GM23338 (cell line): Measurements from ENCODE around the gene PRKCQ.

Experiments
- CREB1 ChIP-seq: fragments of 250-450 bp; sonication (Bioruptor Pico); IDR thresholded peaks from 2 replicates; pipeline ENCODE4 v1.5.0; 2020; ENCODE audit warnings: low read depth, mild to moderate bottlenecking, moderate library complexity
- ETS1 ChIP-seq: IDR thresholded peaks from 2 replicates; pipeline ENCODE4 v1.6.1; 2016; ENCODE audit warnings: antibody characterized with exemption
- EZH2 ChIP-seq: fragments of 200-600 bp; sonication (generic); IDR thresholded peaks from one replicate; pipeline ENCODE4 v1.8.0; 2017; ENCODE audit warnings: antibody characterized with exemption, mild to moderate bottlenecking, low read depth; ENCODE audit not compliant: unreplicated experiment
- EZH2phosphoT487 ChIP-seq: fragments of 200-600 bp; sonication (generic); IDR thresholded peaks from one replicate; pipeline ENCODE4 v1.8.1; 2018; ENCODE audit warnings: antibody characterized with exemption; ENCODE audit not compliant: unreplicated experiment
- JUNB ChIP-seq: IDR thresholded peaks from one replicate; pipeline ENCODE4 v1.6.1; 2016; ENCODE audit warnings: antibody characterized with exemption; ENCODE audit not compliant: unreplicated experiment
- NANOG ChIP-seq: IDR thresholded peaks from 2 replicates; pipeline ENCODE4 v1.6.1; 2016; ENCODE audit warnings: antibody characterized with exemption, borderline replicate concordance
- POLR2AphosphoS5 ChIP-seq: IDR thresholded peaks from 2 replicates; pipeline ENCODE4 v1.6.1; 2016; ENCODE audit warnings: antibody characterized with exemption, low read depth
- STAT1 ChIP-seq: IDR thresholded peaks from one replicate; pipeline ENCODE4 v1.6.1; 2016; ENCODE audit warnings: antibody characterized with exemption; ENCODE audit not compliant: unreplicated experiment
- ZNF114 ChIP-seq: fragments of 250-450 bp; sonication (Bioruptor Pico); IDR thresholded peaks from 2 replicates; pipeline ENCODE4 v1.5.0; 2020; ENCODE audit warnings: mild to moderate bottlenecking, moderate library complexity
- ZNF331 ChIP-seq: fragments of 250-450 bp; sonication (Bioruptor Pico); IDR thresholded peaks from 2 replicates; pipeline ENCODE4 v1.5.0; 2020; ENCODE audit warnings: low read depth, mild to moderate bottlenecking, moderate library complexity
- ZNF462 ChIP-seq: fragments of 250-450 bp; sonication (Bioruptor Pico); IDR thresholded peaks from 2 replicates; pipeline ENCODE4 v1.5.0; 2020; ENCODE audit warnings: mild to moderate bottlenecking, moderate library complexity
- TF ChIP-seq, protein P1 (sequence below), 2 experiments: fragments of 200-600 bp in 1 of 2; sonication (generic) in 1 of 2; conservative IDR thresholded peaks; 2 replicates each; pipeline versions ENCODE4 v1.5.1 to v1.6.1; 2016 to 2017; ENCODE audit warnings: antibody characterized with exemption in 2 of 2, low read depth in 2 of 2, mild to moderate bottlenecking in 2 of 2, moderate library complexity in 1 of 2
- TF ChIP-seq, protein P2 (sequence below): IDR thresholded peaks from one replicate; pipeline ENCODE4 v1.6.1; 2018; ENCODE audit warnings: antibody characterized with exemption; ENCODE audit not compliant: unreplicated experiment

- no peak for TF ChIP-seq POLR2AphosphoS5
- no peak for TF ChIP-seq ETS1
- TF ChIP-seq, protein P1, sequence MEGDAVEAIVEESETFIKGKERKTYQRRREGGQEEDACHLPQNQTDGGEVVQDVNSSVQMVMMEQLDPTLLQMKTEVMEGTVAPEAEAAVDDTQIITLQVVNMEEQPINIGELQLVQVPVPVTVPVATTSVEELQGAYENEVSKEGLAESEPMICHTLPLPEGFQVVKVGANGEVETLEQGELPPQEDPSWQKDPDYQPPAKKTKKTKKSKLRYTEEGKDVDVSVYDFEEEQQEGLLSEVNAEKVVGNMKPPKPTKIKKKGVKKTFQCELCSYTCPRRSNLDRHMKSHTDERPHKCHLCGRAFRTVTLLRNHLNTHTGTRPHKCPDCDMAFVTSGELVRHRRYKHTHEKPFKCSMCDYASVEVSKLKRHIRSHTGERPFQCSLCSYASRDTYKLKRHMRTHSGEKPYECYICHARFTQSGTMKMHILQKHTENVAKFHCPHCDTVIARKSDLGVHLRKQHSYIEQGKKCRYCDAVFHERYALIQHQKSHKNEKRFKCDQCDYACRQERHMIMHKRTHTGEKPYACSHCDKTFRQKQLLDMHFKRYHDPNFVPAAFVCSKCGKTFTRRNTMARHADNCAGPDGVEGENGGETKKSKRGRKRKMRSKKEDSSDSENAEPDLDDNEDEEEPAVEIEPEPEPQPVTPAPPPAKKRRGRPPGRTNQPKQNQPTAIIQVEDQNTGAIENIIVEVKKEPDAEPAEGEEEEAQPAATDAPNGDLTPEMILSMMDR (conservative IDR thresholded peaks at IDR 0.05; ENCODE audit: low read depth in 2 of 2) = no peak
- TF ChIP-seq, protein P2, sequence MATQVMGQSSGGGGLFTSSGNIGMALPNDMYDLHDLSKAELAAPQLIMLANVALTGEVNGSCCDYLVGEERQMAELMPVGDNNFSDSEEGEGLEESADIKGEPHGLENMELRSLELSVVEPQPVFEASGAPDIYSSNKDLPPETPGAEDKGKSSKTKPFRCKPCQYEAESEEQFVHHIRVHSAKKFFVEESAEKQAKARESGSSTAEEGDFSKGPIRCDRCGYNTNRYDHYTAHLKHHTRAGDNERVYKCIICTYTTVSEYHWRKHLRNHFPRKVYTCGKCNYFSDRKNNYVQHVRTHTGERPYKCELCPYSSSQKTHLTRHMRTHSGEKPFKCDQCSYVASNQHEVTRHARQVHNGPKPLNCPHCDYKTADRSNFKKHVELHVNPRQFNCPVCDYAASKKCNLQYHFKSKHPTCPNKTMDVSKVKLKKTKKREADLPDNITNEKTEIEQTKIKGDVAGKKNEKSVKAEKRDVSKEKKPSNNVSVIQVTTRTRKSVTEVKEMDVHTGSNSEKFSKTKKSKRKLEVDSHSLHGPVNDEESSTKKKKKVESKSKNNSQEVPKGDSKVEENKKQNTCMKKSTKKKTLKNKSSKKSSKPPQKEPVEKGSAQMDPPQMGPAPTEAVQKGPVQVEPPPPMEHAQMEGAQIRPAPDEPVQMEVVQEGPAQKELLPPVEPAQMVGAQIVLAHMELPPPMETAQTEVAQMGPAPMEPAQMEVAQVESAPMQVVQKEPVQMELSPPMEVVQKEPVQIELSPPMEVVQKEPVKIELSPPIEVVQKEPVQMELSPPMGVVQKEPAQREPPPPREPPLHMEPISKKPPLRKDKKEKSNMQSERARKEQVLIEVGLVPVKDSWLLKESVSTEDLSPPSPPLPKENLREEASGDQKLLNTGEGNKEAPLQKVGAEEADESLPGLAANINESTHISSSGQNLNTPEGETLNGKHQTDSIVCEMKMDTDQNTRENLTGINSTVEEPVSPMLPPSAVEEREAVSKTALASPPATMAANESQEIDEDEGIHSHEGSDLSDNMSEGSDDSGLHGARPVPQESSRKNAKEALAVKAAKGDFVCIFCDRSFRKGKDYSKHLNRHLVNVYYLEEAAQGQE = no peak
- no peak for TF ChIP-seq EZH2
- no peak for TF ChIP-seq CREB1
- no peak for TF ChIP-seq EZH2phosphoT487
- no peak for TF ChIP-seq JUNB
- no peak for TF ChIP-seq ZNF114 (CRISPR knock-in tag)
- TF ChIP-seq NANOG = no peak
- TF ChIP-seq STAT1 = no peak
- no peak for TF ChIP-seq ZNF462 (CRISPR knock-in tag)
- TF ChIP-seq ZNF331 = no peak
Observed at GRCh38 chr10:6482737-6483357, 97.2 kb downstream of the PRKCQ start.
